Stimulated activated CD4-positive, alpha-beta T cell treated with anti-CD3 and anti-CD28 coated beads, TNF-alpha, amount 100 ng/mL, for 24 hours (primary cell): Measurements from ENCODE around the gene USP53.
"Not testable (repeated sequence)": the region's sequence is repeated elsewhere in the genome, so short reads cannot be mapped to it uniquely, and the experiment has no call there.

Source experiments
- DNase-seq, 3 experiments: peaks; one replicate each; pipeline ENCODE4 v3.0.0-alpha.2; 2020; ENCODE audit warnings: low read depth in 3 of 3

Gene USP53

GRCh38 chr4:119315036-119315435 is 102.5 kb downstream of the USP53 start:
- DNase-seq = no peak

GRCh38 chr4:119317990-119318389 is 105.5 kb downstream of the USP53 start:
- DNase-seq = no peak

- no peak for DNase-seq
Observed at GRCh38 chr4:119321921-119322687, 109.6 kb downstream of the USP53 start, which contains the start of gene FABP2. Gene FABP2 (minus strand): TSS chr4:119322138. CDS start chr4:119322102, 36 bp downstream.

DNA sequence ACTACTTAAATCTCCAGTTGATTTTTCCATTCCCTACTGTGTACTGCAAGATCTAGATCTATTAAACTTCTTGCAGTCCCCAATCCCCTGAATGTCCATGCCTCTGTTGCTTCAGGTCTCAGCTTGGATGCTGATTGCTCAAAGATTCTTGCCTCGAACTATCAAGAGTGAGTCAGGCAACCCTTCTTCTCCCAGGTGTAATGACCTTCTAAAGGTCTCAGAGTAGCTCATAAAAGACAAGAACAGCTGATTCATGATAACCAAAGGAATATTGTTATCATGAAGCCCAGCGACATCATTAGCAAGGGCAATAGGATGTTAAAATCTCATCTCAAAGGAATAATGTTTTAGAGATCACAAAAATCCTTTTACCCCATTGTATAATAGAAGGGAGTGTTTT is 116.2 kb downstream of the USP53 start:
- DNase-seq = no peak

DNA sequence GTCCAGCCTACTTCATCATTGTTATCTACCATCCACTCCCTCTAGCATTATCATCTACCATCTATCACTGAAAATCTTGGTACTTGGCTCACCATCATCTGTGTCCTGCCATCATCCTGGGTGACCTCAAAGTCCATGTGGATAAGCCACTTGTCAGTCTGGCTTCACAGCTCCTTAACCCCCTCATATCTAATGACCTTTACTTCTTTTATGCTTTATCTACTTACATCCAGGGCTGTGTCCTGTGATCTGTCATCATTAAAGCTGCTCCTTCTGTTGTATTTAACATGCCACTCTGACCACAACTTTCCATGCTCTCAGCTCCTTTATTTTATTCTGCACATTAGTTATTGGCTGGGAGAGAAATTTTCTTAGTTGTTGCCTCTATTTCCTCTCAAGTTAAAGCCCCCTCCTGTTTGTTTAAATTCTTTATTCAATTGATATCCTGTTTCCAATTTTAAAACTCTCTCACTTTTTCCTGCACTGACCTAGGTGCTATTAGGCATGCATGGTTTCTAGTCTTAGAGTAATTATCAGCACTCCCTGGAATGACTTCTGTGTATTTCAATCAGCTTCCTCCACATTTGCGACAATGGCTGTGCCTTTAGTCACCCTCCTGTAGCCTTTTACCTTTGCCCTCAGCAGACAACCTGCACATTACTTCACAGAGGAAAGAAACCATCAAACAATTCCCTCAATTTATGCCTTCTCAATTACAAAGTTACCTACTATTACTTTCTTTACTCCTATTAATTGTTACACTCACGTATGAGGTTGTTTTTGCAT is 117.5 kb downstream of the USP53 start:
- DNase-seq = no peak

DNA sequence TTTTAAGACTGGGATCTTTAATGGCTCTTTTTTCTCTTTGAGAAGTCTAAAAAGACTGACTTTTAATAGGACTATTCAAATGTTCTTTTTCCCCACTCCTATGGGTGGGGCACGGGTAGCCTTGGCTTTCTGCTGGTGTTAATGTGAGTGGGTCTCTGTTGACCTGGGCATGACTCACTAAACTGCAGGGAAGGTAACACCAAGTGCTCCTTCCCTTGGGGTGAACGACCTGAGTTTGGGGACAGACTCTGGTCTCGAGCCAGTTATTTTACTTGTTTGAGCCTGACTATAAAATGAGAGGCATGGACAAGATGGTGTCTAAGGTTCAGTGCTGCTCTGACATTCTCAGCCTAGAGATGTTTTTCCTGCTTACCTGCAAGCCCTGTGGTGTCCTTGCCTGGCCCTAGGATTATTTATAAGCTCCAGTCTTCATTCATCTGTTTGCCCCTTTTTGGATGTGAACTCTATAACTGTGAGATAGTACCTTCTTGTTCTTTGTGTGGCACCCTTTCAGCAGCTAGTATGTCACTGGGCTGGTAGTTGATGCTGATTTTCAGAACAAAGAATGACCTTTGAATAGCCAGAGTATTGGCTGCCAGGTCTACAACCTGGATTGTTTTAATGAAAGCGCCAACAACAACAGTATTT is 123.9 kb downstream of the USP53 start:
- DNase-seq = not testable (repeated sequence)

GRCh38 chr4:119337010-119337409 is 124.5 kb downstream of the USP53 start:
- DNase-seq = no peak

GRCh38 chr4:119339895-119340294 is 127.4 kb downstream of the USP53 start:
- DNase-seq = not testable (repeated sequence)

GRCh38 chr4:119343293-119343692 is 130.8 kb downstream of the USP53 start:
- DNase-seq = not testable (repeated sequence)
